B cell (primary cell): ENCODE results near the gene BHLHE23. TPM values are rescaled to one million over a fixed set of nuclear protein-coding genes. Genes with fewer than 3 reads are reported as not detected.

Source experiments
- ATAC-seq: fragments of 200-7000 bp; cut with Tn5 transposase; one replicate; pipeline ENCODE4 v1.10.0; 2021; ENCODE audit warnings: low read depth, mild to moderate bottlenecking, moderate number of reproducible peaks, moderate library complexity
- CTCF ChIA-PET: fragments of 350-600 bp; sonication (Branson Sonifier 250); formaldehyde crosslinking; loops from one replicate; lab custom pipeline; 2021; ENCODE audit warnings: antibody characterized with exemption, inconsistent platforms; lab: Charles Lee
- POLR2A ChIA-PET: fragments of 350-600 bp; sonication (Branson Sonifier 250); formaldehyde crosslinking; loops from one replicate; lab custom pipeline; 2021; ENCODE audit warnings: antibody characterized with exemption; lab: Charles Lee
- DNase-seq: peaks from one replicate; pipeline ENCODE4 v3.0.0; 2013
- H2AFZ ChIP-seq: 2 replicates; pipeline ENCODE4 v1.6.1; 2012; ENCODE audit warnings: mild to moderate bottlenecking, low read depth, low read length; ENCODE audit not compliant: insufficient read depth, poor library complexity, severe bottlenecking
- H3K27ac ChIP-seq, 2 donors: 1 replicate in 1 of 2; 2 replicates in 1 of 2; pipeline ENCODE4 v1.5.1; 2012 to 2013; ENCODE audit warnings: low read length in 2 of 2, mild to moderate bottlenecking in 2 of 2, moderate library complexity in 1 of 2
- H3K27me3 ChIP-seq, 4 experiments: fragments of 200-600 bp in 1 of 4; sonication (generic) in 1 of 4; replicated peaks in 1 of 4; 1 replicate in 2 of 4; 2 replicates in 2 of 4; pipeline versions ENCODE4 v1.6.1 to v1.7.0; 2013 to 2016; ENCODE audit warnings: low read length in 3 of 4, mild to moderate bottlenecking in 2 of 4, mixed read lengths in 1 of 4, moderate library complexity in 1 of 4; ENCODE audit not compliant: insufficient read depth in 4 of 4, control insufficient read depth in 3 of 4; ENCODE audit errors: control extremely low read depth in 1 of 4
- H3K36me3 ChIP-seq, 2 experiments: replicated peaks in 1 of 2; 1 replicate in 1 of 2; 2 replicates in 1 of 2; pipeline versions ENCODE4 v1.6.1 to v1.7.1; 2013; ENCODE audit warnings: low read length in 1 of 2; ENCODE audit not compliant: insufficient read depth in 2 of 2, control insufficient read depth in 1 of 2; ENCODE audit errors: control extremely low read depth in 1 of 2, extremely low read depth in 1 of 2
- H3K4me1 ChIP-seq, 2 donors: fragments of 200-600 bp in 1 of 2; sonication (generic) in 1 of 2; 1 replicate in 1 of 2; 2 replicates in 1 of 2; pipeline versions ENCODE4 v1.5.1 to v1.6.1; 2013 to 2017; ENCODE audit warnings: low read length in 2 of 2; ENCODE audit not compliant: control insufficient read depth in 2 of 2, insufficient read depth in 2 of 2
- H3K4me2 ChIP-seq: replicated peaks from 2 replicates; pipeline ENCODE3; 2012; ENCODE audit warnings: mild to moderate bottlenecking, low read depth, low read length; ENCODE audit not compliant: poor library complexity, severe bottlenecking
- H3K4me3 ChIP-seq, 5 experiments: fragments of 200-600 bp in 1 of 5; sonication (generic) in 1 of 5; 1 replicate in 3 of 5; 2 replicates in 2 of 5; pipeline versions ENCODE4 v1.5.1 to v1.7.0; 2011 to 2016; ENCODE audit warnings: low read length in 4 of 5, mild to moderate bottlenecking in 4 of 5, low read depth in 2 of 5, control low read depth in 1 of 5, moderate library complexity in 1 of 5; ENCODE audit not compliant: insufficient read depth in 1 of 5; ENCODE audit errors: control extremely low read depth in 1 of 5, extremely low read depth in 1 of 5
- H3K79me2 ChIP-seq: fragments of 200-600 bp; sonication (generic); one replicate; pipeline ENCODE4 v1.6.0; 2016; ENCODE audit warnings: low read length; ENCODE audit not compliant: control insufficient read depth, insufficient read depth
- H3K9ac ChIP-seq: fragments of 200-600 bp; sonication (generic); 2 replicates; pipeline ENCODE4 v1.6.1; 2017; ENCODE audit warnings: mild to moderate bottlenecking, low read length, moderate library complexity
- H3K9me3 ChIP-seq, 3 donors: one replicate each; pipeline versions ENCODE4 v1.6.1 to v1.7.1; 2013; ENCODE audit warnings: low read length in 2 of 3; ENCODE audit not compliant: control insufficient read depth in 2 of 3, insufficient read depth in 1 of 3; ENCODE audit errors: control extremely low read depth in 1 of 3
- H4K20me1 ChIP-seq: 2 replicates; pipeline ENCODE4 v1.6.0; 2012; ENCODE audit warnings: mild to moderate bottlenecking, low read length; ENCODE audit not compliant: insufficient read depth, control insufficient read depth, poor library complexity, severe bottlenecking
- H3K27ac Mint-ChIP-seq: one replicate; pipeline ENCODE4 v1.8.0; 2021; ENCODE audit warnings: mixed read lengths
- H3K27me3 Mint-ChIP-seq: one replicate; pipeline ENCODE4 v1.8.0; 2021; ENCODE audit warnings: mixed read lengths
- H3K4me1 Mint-ChIP-seq: one replicate; pipeline ENCODE4 v1.8.0; 2021; ENCODE audit warnings: mixed read lengths
- H3K4me3 Mint-ChIP-seq: one replicate; pipeline ENCODE4 v1.8.0; 2021; ENCODE audit warnings: mixed read lengths
- H3K9me3 Mint-ChIP-seq: one replicate; pipeline ENCODE4 v1.8.0; 2022; ENCODE audit warnings: mixed read lengths; ENCODE audit not compliant: insufficient read depth
- CTCF ChIP-seq: fragments of 200-600 bp; IDR thresholded peaks from one replicate; pipeline ENCODE4 v1.8.0; 2022; ENCODE audit warnings: antibody characterized with exemption, mild to moderate bottlenecking
- EZH2 ChIP-seq: IDR thresholded peaks from 2 replicates; pipeline ENCODE4 v1.6.1; 2012; ENCODE audit warnings: borderline replicate concordance, low read depth, mild to moderate bottlenecking, moderate library complexity, low read length; ENCODE audit not compliant: insufficient read depth, poor library complexity, severe bottlenecking
- WGBS: methylation state at CpG from one replicate; pipeline ENCODE4 v1.1.5; 2013; ENCODE audit warnings: missing lambda C conversion rate; ENCODE audit not compliant: insufficient coverage; 5-methylcytosine and 5-hydroxymethylcytosine counted together
- intact Hi-C: fragments of 100-400 bp; cut with micrococcal nuclease; formaldehyde crosslinking; loops from one replicate; pipeline ENCODE4 v1.10.0; 2022
- polyA plus RNA-seq: library from polyadenylated mRNA; depleted of rRNA; stranded (reverse); fragments of >200 nt; gene quantifications from 2 replicates; pipeline ENCODE4 v1.2.3, GENCODE V29; 2012
- total RNA-seq, 2 donors: library from RNA; stranded (reverse); fragments of 120-200 nt in 1 of 2; gene quantifications; 1 replicate in 1 of 2; 2 replicates in 1 of 2; pipeline versions ENCODE4 v1.2.3 to v1.2.4, GENCODE V29; 2013 to 2022

The BHLHE23 gene
- total and polyA plus RNA-seq, 2 donors (not counting 1 experiment from before 2014, with no cell fraction given) = not detected

DNA sequence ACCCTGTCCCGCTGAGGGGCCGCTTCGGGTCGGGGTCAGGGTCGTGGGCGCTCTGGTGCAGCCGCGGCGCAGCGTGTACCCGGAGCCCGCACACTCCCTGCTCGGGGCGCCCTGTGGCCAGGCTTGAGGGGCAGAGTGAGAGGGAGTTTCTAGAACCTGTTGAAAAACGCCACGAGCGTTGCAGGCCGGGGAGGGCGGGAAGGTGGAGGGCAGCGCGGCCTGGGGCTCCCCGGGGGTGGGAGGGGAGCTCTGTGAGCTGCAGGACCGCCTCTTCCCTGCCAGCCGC is 539 bp upstream of the BHLHE23 start:
- Histone ChIP-seq H3K4me2 (peak overlapping the region; percentile 86), H3K9ac (peak overlapping the region; percentile 29), H3K4me1 (peaks cover 52 to 57% of the 10 kb centered on the region in 2 donors), H3K36me3 (no peaks in the 10 kb centered on the region), H3K79me2 (no peaks in the 10 kb centered on the region), H3K27ac (no peak overlapping the region), H3K4me3 (peak overlapping the region in 1 of 5 experiments; percentile 48), H3K27me3 (peaks cover 0 to 89% (median 44%) of the 10 kb centered on the region in 4 experiments), H2AFZ (no peak overlapping the region), H3K9me3 (peaks cover 0 to 38% (median 0%) of the 10 kb centered on the region in 3 donors), H4K20me1 (peaks cover 21% of the 10 kb centered on the region)
- Mint-ChIP-seq H3K27ac (no peak overlapping the region), H3K9me3 (no peaks in the 10 kb centered on the region), H3K4me3 (peak overlapping the region; percentile 39), H3K27me3 (peaks cover 46% of the 10 kb centered on the region), H3K4me1 (peaks cover 21% of the 10 kb centered on the region)
- intact Hi-C loops = loop anchor here (10.0 kb wide), 1 partner anchor 53 kb away; the partner anchor contains the start of gene SLC17A9
- ATAC-seq (no peak), DNase-seq (no peak)
- TF ChIP-seq EZH2 (no peak), CTCF (no peak)
- ChIA-PET CTCF (interaction anchor here (1.0 to 3.3 kb wide), 2 partner anchors 38 to 86 kb away, joined by 3 to 36 read pairs; no protein-coding TSS in a partner anchor), POLR2A (interaction anchor here (0.7 to 1.4 kb wide), 2 partner anchors 27 to 760 kb away, joined by 3 to 4 read pairs; no protein-coding TSS in a partner anchor)
- 4% methylated on average over 24 of the region's 24 CpGs for WGBS

GRCh38 chr20:63005862-63006539 is 763 bp downstream of the BHLHE23 start:
- POLR2A ChIA-PET = interaction anchor here (1.4 kb wide), 1 partner anchor 26 kb away, joined by 4 read pairs; no protein-coding TSS in a partner anchor
- peaks cover 21% of the 10 kb centered on the region for H4K20me1 ChIP-seq
- no peaks in the 10 kb centered on the region for H3K36me3 ChIP-seq
- H3K27ac Mint-ChIP-seq = peak overlapping the region; percentile 32
- peak overlapping the region; percentile 86 for H3K4me2 ChIP-seq
- 11% methylated on average over 90 of the region's 90 CpGs for WGBS
- no peak overlapping the region for H3K4me3 Mint-ChIP-seq
- CTCF ChIA-PET = interaction anchor here (1.3 kb wide), 1 partner anchor 17 kb away, joined by 3 read pairs; no protein-coding TSS in a partner anchor
- no peaks in the 10 kb centered on the region for H3K79me2 ChIP-seq
- H3K4me3 ChIP-seq = no peak overlapping the region
- H3K27me3 Mint-ChIP-seq = peaks cover 46% of the 10 kb centered on the region
- intact Hi-C loops = loop anchor here (10.0 kb wide), 1 partner anchor 51 kb away; the partner anchor contains the start of gene SLC17A9
- H3K27ac ChIP-seq = no peak overlapping the region
- peak overlapping the region; percentile 56 for H2AFZ ChIP-seq
- peaks cover 52 to 57% of the 10 kb centered on the region in 2 donors for H3K4me1 ChIP-seq
- H3K9ac ChIP-seq = no peak overlapping the region
- peaks cover 20% of the 10 kb centered on the region for H3K4me1 Mint-ChIP-seq
- no peaks in the 10 kb centered on the region for H3K9me3 Mint-ChIP-seq
- ATAC-seq (no peak), DNase-seq (no peak)
- H3K27me3 ChIP-seq = peaks cover 0 to 84% (median 39%) of the 10 kb centered on the region in 4 experiments
- peaks cover 0 to 34% (median 0%) of the 10 kb centered on the region in 3 donors for H3K9me3 ChIP-seq
- no peak for TF ChIP-seq CTCF
- TF ChIP-seq EZH2 = no peak
